Smooth muscle cell of the brain vasculature (primary cell): Measurements from ENCODE around the gene AIPL1.
"Not testable (repeated sequence)": the region's sequence is repeated elsewhere in the genome, so short reads cannot be mapped to it uniquely, and the experiment has no call there.

Experiments
- DNase-seq: peaks from one replicate; pipeline ENCODE4 v3.0.0-alpha.2; 2012; ENCODE audit warnings: low read depth, low spot score

AIPL1 gene, protein sequence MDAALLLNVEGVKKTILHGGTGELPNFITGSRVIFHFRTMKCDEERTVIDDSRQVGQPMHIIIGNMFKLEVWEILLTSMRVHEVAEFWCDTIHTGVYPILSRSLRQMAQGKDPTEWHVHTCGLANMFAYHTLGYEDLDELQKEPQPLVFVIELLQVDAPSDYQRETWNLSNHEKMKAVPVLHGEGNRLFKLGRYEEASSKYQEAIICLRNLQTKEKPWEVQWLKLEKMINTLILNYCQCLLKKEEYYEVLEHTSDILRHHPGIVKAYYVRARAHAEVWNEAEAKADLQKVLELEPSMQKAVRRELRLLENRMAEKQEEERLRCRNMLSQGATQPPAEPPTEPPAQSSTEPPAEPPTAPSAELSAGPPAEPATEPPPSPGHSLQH

DNA sequence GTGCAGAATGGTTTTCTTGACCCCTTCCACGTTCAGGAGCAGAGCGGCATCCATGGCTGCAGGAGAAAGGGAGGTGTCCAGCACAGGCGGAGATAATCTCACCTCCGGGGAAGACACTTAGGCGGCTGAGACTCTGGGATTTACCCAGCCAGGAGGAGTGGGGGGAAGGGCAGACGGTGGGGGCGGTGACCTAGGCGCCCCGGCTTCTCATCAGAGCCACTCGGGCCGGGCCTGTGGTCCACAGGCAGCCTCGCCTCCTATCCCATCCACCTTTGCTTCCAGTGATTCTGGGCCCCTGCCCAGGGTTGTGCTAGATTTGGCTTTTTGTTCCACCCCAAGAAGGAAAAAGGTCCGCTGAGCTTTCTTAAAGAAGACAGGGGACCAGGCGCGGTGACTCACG lies at the start of gene AIPL1:
TSS of gene AIPL1 (minus strand) at position 71 of the 400 bp plus-strand sequence. CDS start at position 54, 17 bp downstream.
- no peak for DNase-seq

DNA sequence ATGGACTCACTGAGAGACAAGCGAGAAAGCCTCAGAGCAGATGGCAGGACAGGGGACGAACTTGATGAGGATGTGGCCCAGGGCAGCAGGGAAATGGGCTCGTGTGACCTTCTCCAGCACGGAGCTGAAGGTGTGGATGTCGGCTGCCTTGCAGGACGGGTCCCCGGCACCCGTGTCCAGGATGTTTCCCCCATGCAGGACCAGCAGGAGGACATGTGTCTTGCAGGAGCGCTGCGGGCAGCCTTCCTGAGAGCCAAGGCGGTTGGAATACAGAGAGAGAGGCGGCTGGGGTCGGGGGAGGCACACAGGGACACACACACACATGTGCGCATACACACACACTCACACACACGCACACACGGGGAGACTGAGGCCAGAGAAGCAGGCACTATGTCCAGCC lies 48.6 kb upstream of the AIPL1 start:
- no peak for DNase-seq

DNA sequence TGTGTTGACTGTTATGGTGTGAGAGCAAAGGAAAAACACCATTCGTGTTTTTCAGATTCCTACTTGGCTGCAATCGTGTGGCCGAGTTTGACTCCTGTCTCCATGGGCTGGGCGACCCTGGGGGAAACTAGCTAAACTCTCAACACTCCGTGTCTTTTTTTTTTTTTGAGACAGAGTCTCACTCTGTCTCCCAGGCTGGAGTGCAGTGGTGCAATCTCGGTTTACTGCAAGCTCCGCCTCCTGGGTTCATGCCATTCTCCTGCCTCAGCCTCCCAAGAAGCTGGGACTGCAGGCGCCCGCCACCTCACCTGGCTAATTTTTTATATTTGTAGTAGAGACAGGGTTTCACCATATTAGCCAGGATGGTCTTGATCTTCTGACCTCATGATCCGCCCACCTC lies 47.9 kb upstream of the AIPL1 start:
- DNase-seq, result not testable (repeated sequence)

DNA sequence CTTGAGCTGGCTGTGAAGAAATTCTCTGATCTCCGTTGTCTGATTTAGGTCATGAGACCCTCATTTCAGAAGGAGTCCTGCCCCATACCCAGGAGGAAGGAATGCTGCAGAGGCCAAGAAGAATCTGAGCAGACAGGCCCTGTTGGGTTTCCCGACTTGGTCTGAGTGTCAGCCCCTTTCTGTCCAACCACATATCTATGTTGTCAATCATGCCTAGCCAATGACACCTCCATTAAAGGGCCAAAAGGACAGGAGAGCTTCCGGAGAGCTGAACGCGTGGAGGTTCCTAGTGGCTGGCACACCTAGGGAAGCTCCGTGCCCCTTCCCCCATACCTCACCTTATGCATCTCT lies 47.2 kb upstream of the AIPL1 start:
- DNase-seq, result no peak

DNA sequence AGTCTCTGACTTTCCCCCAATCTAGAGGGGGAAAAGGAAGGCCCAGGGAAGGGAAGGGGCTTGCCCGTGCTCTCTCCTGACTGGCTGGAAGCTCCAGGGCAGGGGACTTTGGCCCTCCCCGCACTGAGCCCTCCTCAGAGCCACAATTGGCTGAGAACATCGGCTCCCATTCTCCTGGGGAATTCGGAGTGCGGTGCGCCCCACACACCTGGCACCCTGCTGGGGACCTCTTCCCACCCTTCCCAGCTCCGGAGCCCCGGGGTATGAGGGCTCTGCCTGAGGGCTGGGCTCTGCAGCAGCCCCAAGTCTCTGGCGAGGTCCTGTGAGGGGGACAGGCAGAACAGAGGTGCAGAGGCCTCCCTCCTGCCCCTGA lies 45.4 kb upstream of the AIPL1 start:
- no peak for DNase-seq

DNA sequence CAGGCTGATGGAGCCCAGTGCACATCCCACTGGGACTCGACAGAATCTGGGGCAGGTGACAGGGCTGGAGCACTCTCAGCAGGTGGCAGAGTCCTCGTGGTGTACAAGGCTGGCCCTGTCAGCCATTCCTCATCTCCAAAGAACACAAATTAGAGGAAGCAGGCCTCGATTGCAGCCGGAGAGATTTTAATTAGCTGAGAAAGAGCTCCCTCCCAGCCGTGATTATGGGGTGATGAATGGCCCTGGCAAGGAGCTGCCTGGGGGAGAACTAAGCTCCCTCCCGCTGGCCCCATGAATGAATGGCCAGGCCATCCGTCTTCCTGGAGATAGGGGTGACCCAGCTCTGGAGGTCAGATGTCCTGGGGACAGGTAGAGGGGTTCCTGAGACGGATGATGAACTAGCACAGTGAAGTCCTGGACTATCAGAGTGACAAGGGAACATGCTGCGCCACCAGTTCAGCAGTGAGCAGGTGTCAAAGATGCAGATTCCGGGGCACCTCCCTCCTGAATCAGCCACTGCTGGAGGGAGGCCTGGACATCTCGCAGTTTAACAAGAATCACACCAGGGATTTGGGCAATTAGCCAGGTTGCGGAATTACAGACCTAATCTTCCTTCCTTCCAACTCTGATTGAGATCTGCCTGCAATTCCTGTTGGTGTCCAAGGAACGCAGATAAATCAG lies 44.8 kb upstream of the AIPL1 start:
- DNase-seq, result no peak

DNA sequence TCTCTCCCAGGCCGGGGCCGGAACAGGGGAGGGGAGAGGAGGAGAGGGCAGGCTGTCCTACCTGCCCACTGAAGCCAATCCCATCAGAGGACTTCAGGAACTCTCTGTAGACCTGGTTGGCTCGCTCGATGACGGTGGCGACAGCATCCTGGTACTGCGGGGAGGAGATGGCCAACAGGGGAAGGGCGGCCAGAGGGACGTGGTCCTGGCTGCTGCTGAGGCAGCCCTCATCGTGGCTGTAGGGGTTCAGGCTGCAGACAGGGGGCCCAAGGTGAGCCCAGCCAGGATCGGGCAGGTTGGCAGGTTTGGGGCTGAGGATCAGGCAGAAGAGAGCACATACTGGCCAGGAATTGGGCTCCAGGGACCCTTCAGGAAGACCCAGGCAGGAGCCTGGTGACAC lies 43.6 kb upstream of the AIPL1 start:
- no peak for DNase-seq

DNA sequence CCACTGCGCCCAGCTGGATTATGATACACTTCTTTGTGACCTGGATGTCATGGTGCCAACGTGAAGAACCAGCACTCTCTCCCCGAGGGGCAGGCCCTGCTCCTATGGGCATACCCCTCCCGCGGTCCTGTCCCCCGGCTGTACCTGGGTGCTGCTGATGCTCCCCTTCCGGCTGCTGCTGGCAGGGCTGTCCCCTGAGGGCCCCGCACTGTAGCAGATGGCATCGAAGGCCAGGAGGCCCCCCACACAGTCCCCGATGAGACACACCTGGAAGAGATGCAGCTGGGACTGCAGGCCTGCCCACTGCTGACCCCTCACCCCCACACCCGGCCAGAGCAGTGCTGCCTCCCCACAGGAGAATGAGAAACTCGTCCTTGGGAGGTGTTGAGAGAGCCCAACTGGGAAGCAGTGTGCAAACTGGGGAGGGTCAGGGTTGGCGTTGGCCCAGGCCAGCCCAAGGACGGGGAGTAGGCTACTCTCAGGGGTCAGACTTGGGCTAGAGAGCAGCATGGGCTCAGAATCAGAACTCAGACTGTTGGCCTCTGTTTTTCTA lies 43.0 kb upstream of the AIPL1 start:
- DNase-seq, result no peak

DNA sequence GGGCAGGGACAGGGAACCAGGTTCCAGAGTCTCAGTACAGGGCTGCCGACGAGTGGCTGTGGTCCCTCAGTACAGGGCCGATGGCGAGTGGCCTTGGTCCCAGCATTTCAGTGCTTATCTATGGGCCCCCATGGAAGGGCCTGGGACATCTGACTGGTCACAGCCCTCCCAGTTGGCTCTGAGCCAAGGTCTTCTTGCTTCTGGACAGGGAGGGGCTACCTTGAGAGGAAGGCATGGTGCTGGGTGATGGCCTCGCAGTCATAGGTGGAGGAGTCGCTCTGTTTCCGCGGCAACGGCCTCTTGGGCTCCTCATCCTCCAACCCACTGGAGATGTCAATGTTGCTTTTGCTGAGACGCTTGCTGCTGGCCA lies 41.9 kb upstream of the AIPL1 start:
- no peak for DNase-seq

DNA sequence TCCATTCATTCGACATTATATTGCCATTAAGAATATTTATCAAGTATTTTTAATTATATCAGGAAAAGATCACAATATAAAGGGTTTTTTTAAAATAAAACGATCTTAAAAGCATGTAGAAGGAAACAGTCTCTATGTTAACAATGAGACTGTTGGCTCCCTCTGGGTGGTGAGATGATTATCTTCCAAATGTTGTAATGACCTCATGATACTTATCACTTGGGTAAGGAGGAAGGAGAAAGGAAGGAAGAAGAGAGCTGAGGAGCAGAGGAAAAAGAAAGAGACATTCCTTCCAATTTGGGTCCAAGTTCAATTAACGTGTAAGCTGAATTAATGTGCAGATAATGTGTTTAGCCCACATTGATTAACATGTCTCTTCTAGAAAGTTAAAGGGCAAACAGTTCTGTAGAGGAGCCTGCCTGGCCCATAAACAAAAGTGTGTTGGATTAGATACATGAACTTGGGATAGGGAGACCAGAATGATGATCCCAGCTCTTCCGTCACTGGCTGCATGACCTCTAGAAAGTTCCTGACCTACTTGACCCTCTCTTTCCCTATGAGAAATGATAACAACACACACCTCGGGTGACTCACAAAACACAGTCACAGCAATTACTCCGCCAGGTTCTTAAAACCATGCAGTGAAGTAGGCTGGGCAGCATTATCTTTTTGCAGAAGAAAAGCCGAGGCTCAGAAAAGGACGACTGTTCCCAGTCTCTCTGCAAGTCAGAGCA lies 41.3 kb upstream of the AIPL1 start:
- DNase-seq, result no peak

DNA sequence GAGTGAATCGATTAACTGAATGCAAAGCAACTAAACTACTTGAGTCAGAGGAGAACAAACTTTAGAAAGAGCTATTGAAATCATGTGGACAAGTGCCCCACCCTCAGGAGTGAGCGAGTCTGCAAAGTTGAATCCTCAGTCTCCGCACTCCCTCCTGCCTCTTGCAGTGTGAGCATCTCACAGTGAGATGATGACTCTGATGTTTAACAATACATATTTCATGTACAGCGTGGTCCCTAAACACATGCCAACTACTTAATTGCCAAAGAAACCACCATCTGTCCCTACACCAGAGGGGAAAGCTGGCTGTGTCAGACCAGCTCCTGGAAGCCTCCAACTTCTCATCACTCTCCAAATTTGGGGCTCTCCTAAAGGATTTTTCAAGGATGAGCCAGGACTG lies 40.5 kb upstream of the AIPL1 start:
- DNase-seq, result no peak

DNA sequence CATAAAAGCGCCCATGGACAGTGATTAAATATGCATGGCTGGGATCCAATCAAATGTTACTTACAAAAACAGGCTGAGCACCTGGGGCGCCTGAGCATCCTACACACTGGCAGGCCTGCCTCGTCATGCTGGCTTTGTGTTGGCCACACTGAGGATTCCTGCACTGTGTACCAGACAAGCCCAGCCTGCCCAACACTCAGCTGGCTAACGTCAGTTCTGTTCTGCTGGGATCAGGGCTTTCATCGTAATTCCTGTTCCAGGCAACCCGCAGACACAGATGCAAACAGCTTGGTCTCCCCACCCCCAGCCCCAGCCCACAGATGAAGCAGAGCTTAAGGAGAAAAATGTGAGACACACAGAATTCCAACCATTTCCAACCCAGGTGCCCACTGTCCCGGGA lies 40.0 kb upstream of the AIPL1 start:
- no peak for DNase-seq

DNA sequence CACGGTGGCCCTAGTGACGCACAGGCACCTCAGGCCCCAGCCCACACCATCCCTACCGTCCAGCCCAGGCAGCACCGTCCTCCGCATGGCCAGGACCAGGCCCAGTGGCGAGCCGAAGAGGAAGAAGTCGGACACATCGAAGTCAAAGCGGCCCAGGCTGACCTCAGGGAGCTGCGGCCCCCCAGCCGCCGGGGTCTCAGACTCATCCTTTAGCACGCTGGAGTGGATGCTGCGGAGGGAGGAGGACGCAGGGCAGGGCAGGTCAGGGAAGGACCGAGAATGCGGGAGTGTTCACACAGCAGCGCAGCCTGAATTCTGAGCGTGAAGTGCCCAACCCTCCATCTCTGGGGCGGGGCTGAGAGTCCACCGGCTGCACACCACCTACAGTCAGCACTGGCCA lies 39.5 kb upstream of the AIPL1 start:
- DNase-seq, result no peak

DNA sequence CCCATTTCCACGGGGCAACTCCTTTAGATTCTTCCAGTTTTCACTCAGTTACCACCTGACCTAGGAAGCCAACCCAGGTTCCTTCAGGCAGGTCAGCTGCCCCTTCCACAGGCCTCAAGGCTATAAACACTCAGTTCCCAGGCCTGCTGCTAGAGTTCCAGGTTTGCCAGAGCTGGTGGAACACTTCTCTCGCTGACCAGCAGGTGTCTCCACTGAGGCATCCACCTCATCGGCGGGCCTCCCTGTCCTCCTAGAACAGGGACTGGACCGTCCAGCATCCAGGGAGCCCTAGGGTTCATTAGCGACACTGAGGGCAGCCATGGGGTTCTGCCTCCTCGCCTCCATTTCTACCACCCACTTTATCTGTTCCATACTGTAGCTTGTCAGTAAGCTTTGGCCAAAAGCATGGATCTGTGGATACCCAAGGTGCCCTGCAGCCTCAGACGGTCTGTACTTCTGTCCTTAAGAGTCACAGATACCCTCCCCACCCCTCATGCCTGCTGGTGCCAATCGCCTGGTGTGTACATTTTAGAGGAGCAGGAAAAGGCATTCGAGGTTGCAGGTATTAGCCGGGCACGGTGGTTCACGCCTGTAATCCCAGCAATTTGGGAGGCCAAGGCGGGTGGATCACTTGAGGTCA lies 38.3 kb upstream of the AIPL1 start:
- DNase-seq, result peak; percentile 32

DNA sequence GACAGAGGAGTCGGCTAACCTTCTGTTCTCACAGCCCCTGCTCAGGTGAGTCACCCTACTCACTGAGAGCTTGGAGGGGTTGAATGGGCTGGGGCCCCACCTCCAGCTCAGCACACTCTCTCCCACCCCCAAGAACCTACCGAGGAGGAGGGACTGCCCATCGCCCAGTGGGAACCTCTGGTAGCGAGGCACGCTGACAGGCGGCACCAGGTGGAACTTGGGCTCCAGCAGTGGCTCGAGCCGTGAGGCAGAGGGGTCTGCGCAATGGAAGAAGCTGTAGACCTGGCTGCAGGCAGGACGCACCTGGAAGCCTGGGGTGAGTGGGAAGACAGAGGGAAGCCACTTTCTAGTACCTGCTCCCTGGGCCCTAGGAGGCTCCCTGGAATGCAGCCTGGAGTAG lies 37.6 kb upstream of the AIPL1 start:
- no peak for DNase-seq

DNA sequence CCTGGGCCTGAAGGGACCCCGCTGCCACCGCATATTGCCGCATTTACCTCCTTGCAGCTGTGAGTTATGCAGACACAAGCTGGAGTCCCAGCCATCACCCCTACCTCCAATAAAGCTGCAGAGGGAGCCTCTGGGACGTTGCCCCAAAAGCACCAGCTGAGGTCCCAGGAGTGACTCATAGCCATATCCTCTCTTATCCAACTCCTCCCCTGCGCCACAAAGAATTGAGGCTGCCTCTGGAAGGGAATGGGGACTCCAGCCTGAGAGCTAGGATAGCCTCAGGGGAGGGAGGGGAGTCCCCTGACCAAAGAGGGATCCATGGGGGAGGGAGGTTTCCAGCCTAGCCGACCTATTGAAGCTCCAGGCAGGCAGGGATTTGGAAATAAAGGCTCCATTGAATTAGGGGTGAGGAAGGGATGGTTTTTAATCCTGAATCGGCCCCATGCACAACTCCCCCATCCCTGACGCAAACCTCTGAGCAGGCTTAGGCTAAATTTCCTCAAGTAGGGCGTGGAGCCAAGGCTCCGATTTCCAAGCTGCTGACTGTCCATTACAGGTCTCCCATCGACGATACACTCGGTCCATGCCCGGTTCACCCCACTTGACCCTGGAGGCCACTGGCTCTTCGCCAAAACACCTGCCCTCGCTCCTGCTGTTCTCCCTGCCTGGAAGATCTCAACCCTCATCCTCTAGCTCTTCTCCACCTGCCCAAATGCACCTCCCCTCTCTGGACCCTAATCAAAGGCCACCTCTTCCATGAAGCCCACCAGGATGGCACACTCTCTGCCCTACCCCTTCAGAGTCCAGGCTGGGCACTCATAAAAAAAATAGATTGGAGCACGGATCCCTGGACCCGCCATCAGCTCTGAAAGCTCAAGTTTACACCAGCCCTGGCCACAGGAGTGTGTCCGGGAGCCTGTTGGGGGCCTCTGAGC lies 36.9 kb upstream of the AIPL1 start:
- DNase-seq, result no peak

DNA sequence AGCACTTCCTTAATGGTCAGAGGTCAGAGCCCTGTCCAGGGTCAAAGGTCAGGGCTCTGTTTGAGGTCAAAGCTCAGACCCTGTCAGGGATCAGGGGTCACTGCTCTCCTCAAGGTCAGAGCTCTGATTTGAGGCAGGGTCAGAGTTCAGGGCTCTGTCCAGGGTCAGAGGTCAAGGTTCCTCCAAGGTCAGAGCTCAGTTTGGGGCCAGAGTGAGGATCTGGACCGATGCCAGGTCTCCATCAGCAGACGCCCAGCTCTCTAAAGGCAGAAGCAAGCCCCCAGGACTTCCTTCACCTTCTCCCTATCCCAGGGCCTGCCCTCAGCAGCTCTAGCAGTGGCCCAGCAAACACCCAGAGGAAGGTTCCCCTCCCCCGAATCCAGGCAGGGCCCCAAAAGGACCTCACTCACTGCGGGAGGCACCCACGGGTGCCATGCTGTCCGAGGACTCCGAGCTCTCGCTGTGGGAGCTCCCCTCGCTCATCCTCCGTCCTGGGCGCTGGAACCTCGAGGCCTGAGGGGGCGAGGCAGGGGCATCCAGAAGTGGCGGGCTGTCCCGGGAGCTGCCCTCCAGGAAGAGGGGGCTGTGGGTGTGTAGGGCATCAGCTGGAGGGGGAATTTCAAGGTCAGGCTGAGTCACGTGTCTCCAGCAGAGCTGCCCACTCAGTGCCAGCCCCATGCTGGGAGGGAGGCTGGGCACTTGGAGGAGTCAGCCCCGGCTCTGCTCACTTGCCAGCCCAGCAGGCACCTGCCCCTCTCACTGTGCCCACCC lies 36.0 kb upstream of the AIPL1 start:
- DNase-seq, result no peak

DNA sequence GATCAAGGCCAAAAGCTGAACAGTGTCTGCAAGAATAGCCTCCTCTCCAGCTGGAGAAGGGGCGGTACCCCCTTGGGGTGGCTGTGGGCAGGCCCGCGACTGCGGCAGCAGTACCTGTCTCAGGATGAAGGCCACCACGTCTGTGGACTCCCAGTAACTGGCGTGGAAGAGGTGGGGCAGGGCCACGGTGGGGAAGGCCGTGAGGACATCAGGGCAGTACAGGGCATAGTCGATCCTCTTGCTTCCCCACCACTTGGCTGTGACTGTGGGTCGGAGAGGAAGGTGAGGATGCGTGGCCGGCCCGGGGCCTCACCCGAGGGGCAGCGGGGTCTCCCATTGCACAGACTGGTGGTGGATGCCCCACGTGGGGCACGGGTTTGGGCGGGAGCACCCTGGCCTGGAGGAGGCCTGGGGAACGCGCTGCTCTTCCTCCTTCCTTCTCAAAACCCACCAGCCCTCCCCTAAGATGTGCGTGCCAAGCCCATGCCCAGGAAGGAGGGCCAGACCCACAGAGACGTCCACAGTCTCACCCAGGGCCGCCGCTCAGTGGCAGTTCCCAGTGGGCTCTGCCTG lies 35.3 kb upstream of the AIPL1 start:
- no peak for DNase-seq

DNA sequence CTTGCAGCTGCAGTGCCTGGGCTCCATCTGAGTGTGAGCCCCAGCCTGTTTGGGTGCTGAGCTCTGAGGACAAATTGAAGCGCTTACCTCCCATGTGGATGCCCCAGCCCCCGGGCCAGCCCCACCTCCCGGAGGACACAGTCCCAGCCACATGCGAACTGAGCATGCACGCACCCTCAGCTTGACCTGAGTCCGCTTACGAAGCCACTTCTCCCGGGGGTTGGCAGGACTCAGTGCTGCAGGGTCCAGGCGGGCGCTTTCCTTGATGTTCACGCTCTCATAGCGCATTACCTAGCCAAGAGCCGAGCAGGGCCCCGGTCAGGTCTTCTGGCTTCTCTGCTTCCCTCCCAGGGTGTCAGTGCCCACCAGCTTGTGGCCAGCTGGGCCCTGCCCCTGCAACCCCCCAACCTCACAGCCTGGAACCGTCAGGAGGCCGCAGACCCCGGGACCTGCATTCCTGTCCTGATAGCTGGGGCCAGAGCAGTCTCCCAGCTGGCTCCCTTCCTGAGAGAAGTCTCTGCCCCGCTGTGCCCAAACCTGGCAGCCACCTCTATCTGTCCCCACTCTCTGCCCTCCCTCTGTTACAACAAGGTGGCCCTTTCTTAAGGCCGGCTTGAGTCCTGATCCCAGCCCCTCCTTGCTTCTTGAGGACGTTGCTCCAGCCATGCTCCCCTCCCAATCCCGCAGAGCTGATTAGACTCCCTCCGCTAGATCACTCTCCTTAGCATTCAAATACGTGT lies 33.3 kb upstream of the AIPL1 start:
- no peak for DNase-seq
